Measurements from ENCODE around the gene RARB.

GRCh38 chr3:25452740-25453139 is 24.7 kb downstream of the RARB start:
- no peak for TF ChIP-seq SUZ12 (IDR thresholded peaks at IDR 0.05; ENCODE audit: extremely low read depth, insufficient read depth, insufficient read length)
- no peak for TF ChIP-seq YY1 (IDR thresholded peaks at IDR 0.05; ENCODE audit: insufficient read depth, insufficient read length)

All from NT2/D1 (cell line).